Kidney tubule cell (primary cell): ENCODE measurements around the gene NMNAT2.

Experiments used
- DNase-seq: peaks from one replicate; pipeline ENCODE4 v3.0.0-alpha.2; 2018; ENCODE audit warnings: low spot score

The NMNAT2 gene

GRCh38 chr1:183237046-183237445, 181.1 kb downstream of the NMNAT2 start:
- no peak for DNase-seq

- DNase-seq, result no peak
Observed at GRCh38 chr1:183236158-183236725, 181.9 kb downstream of the NMNAT2 start.

- DNase-seq, result no peak
Observed at GRCh38 chr1:183235503-183235902, 182.7 kb downstream of the NMNAT2 start.

GRCh38 chr1:183234660-183235476, 183.3 kb downstream of the NMNAT2 start:
- peak; percentile 94 for DNase-seq

GRCh38 chr1:183233113-183233512, 185.1 kb downstream of the NMNAT2 start:
- DNase-seq, result no peak

- DNase-seq, result peak; percentile 33
Observed at GRCh38 chr1:183231545-183231944, 186.6 kb downstream of the NMNAT2 start.

GRCh38 chr1:183230413-183230812, 187.8 kb downstream of the NMNAT2 start:
- peak; percentile 47 for DNase-seq

- DNase-seq, result no peak
Observed at GRCh38 chr1:183228347-183229220, 189.6 kb downstream of the NMNAT2 start.

- DNase-seq, result peak; percentile 48
Observed at GRCh38 chr1:183227422-183228346, 190.5 kb downstream of the NMNAT2 start.

- no peak for DNase-seq
Observed at GRCh38 chr1:183226963-183227362, 191.2 kb downstream of the NMNAT2 start.

- DNase-seq, result no peak
Observed at GRCh38 chr1:183226361-183226760, 191.8 kb downstream of the NMNAT2 start.

- peak; percentile 88 for DNase-seq
Observed at GRCh38 chr1:183223467-183223866, 194.7 kb downstream of the NMNAT2 start.

GRCh38 chr1:183222909-183223308, 195.3 kb downstream of the NMNAT2 start:
- DNase-seq, result no peak

- DNase-seq, result no peak
Observed at GRCh38 chr1:183219616-183220009, 198.6 kb downstream of the NMNAT2 start.

GRCh38 chr1:183218971-183219615, 199.1 kb downstream of the NMNAT2 start:
- peak; percentile 53 for DNase-seq

GRCh38 chr1:183218027-183218618, 200.1 kb downstream of the NMNAT2 start:
- DNase-seq, result no peak

- no peak for DNase-seq
Observed at GRCh38 chr1:183215936-183216335, 202.2 kb downstream of the NMNAT2 start.

- DNase-seq, result no peak
Observed at GRCh38 chr1:183215076-183215720, 203.0 kb downstream of the NMNAT2 start.

GRCh38 chr1:183214021-183214970, 203.9 kb downstream of the NMNAT2 start:
- DNase-seq, result peak; percentile 44
